GM13976 (cell line): Measurements from ENCODE around the gene GLIPR1L1.

Experiments
- DNase-seq: peaks from one replicate; pipeline ENCODE4 v3.0.0; 2012; ENCODE audit warnings: low spot score
- CTCF ChIP-seq: IDR thresholded peaks from 2 replicates; pipeline ENCODE4 v1.5.1; 2012; ENCODE audit warnings: borderline replicate concordance, mild to moderate bottlenecking; ENCODE audit not compliant: insufficient read depth; ENCODE audit errors: extremely low read depth, missing control alignments, control extremely low read depth
- in situ Hi-C: fragments of 300-500 bp; cut with MboI; formaldehyde crosslinking; loops from one replicate; pipeline ENCODE4 v1.12.0; 2022; ENCODE audit warnings: low sequenced_read_pairs, mixed read lengths, inconsistent platforms; ENCODE audit not compliant: unreplicated experiment

Gene GLIPR1L1

DNA sequence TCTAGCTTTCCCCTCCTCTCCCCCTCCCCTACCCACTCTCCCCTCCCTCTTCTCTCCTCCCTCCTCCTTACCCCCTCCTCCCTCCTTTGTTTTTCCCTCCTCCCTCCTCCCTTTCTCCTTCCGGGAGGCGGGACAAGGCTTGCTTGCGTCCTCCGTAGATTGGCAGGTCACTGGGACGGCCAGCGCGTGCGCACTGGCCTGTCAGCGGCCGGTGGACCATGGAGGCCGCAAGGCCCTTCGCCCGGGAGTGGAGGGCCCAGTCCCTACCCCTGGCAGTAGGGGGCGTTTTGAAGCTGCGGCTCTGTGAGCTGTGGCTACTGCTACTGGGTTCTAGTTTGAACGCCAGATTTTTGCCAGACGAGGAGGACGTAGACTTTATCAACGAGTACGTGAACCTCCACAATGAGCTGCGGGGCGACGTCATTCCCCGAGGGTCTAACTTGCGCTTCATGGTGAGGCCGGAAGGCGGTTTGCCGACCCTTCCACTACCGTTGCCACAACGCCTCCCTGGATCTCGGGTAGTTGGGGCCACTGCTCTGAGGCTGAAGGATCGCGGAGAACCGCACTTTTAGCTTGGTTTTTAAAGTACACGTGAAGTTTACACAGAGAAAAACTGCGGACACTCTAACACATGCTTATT lies 56.5 kb downstream of the GLIPR1L1 start, which contains the start of gene GLIPR1L2:
TSS of gene GLIPR1L2 (plus strand) at position 191 of the 640 bp plus-strand sequence. CDS start at position 219, 28 bp downstream.
- peak; percentile 88 for DNase-seq
- in situ Hi-C loops: no loop called here
- TF ChIP-seq CTCF: peak; percentile 87

- in situ Hi-C loops: no loop called here
- no peak for TF ChIP-seq CTCF
- no peak for DNase-seq
These were observed 69.8 kb downstream of the GLIPR1L1 start for GRCh38 chr12:75404231-75404630.

- DNase-seq: no peak
- in situ Hi-C loops: no loop called here
- TF ChIP-seq CTCF: no peak
These were observed 73.2 kb downstream of the GLIPR1L1 start for GRCh38 chr12:75407683-75408082.

DNA sequence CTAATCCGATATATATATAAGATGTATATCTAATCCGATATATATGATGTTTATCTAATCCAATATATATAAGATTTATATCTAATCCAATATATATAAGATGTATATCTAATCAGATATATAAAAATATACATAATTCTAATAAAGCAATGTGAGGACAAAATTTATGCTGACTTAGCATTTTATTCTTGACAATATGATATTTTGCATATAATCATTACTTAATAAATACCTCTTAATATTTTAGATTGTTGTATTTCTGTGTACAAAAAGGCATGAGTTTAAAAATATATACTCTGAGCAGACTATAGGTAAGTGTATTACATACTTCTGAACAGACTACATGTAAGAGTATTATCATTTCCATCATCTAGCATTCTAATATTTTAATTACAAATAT lies 75.4 kb downstream of the GLIPR1L1 start:
- no peak for TF ChIP-seq CTCF
- in situ Hi-C loops: no loop called here
- no peak for DNase-seq

- DNase-seq: no peak
- TF ChIP-seq CTCF: no peak
- in situ Hi-C loops: no loop called here
These were observed 80.2 kb downstream of the GLIPR1L1 start for GRCh38 chr12:75414671-75415070.

- in situ Hi-C loops: no loop called here
- no peak for TF ChIP-seq CTCF
- DNase-seq: no peak
These were observed 85.4 kb downstream of the GLIPR1L1 start for GRCh38 chr12:75419841-75420240.
